PC-9 (cell line): ENCODE measurements around the gene CUTA.

Source experiments
- EZH2 ChIP-seq: fragments of 200-600 bp; sonication (generic); IDR thresholded peaks from 2 replicates; pipeline ENCODE4 v1.8.0; 2017; ENCODE audit warnings: antibody characterized with exemption, low read depth
- TF ChIP-seq, protein P1 (sequence below): fragments of 200-600 bp; sonication (generic); conservative IDR thresholded peaks from 2 replicates; pipeline ENCODE4 v1.6.1; 2017; ENCODE audit warnings: mixed run types, antibody characterized with exemption, mild to moderate bottlenecking, moderate library complexity

- TF ChIP-seq, protein P1, sequence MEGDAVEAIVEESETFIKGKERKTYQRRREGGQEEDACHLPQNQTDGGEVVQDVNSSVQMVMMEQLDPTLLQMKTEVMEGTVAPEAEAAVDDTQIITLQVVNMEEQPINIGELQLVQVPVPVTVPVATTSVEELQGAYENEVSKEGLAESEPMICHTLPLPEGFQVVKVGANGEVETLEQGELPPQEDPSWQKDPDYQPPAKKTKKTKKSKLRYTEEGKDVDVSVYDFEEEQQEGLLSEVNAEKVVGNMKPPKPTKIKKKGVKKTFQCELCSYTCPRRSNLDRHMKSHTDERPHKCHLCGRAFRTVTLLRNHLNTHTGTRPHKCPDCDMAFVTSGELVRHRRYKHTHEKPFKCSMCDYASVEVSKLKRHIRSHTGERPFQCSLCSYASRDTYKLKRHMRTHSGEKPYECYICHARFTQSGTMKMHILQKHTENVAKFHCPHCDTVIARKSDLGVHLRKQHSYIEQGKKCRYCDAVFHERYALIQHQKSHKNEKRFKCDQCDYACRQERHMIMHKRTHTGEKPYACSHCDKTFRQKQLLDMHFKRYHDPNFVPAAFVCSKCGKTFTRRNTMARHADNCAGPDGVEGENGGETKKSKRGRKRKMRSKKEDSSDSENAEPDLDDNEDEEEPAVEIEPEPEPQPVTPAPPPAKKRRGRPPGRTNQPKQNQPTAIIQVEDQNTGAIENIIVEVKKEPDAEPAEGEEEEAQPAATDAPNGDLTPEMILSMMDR = peak; percentile 56
- TF ChIP-seq EZH2 = no peak
Observed at GRCh38 chr6:33407132-33407718, 10.7 kb downstream of the CUTA start.
